Stimulated activated CD4-positive, alpha-beta T cell treated with anti-CD3 and anti-CD28 coated beads, Interleukin-2, amount 100 ng/mL, for 48 hours (primary cell): ENCODE measurements around the gene SRP68.

Experiments used
- DNase-seq, 2 donors: peaks; one replicate each; pipeline ENCODE4 v3.0.0-alpha.2; 2020

Gene SRP68

GRCh38 chr17:76017481-76018339, 54.6 kb downstream of the SRP68 start:
- DNase-seq = no peak

- DNase-seq = no peak
These were observed 57.4 kb downstream of the SRP68 start for GRCh38 chr17:76014925-76015261.

- peak; percentile 75 to 79 for DNase-seq
These were observed 58.0 kb downstream of the SRP68 start for GRCh38 chr17:76014100-76014924.

- no peak for DNase-seq
These were observed 58.9 kb downstream of the SRP68 start for GRCh38 chr17:76013377-76013932.

- no peak for DNase-seq
These were observed 60.4 kb downstream of the SRP68 start for GRCh38 chr17:76011951-76012350.

GRCh38 chr17:76009969-76010661, 62.2 kb downstream of the SRP68 start:
- no peak for DNase-seq

- DNase-seq = no peak
These were observed 62.9 kb downstream of the SRP68 start for GRCh38 chr17:76009447-76009846.

GRCh38 chr17:76008630-76009425, 63.5 kb downstream of the SRP68 start:
- DNase-seq = no peak

GRCh38 chr17:76008208-76008607, 64.1 kb downstream of the SRP68 start:
- DNase-seq = no peak

- DNase-seq = no peak
These were observed 64.5 kb downstream of the SRP68 start for GRCh38 chr17:76007850-76008165.

- no peak for DNase-seq
These were observed 65.0 kb downstream of the SRP68 start for GRCh38 chr17:76007131-76007849.

- DNase-seq = peak; percentile 91 to 92
These were observed 66.8 kb downstream of the SRP68 start for GRCh38 chr17:76005263-76006149.

GRCh38 chr17:76004750-76005262, 67.5 kb downstream of the SRP68 start:
- no peak for DNase-seq

GRCh38 chr17:76003915-76004314, 68.4 kb downstream of the SRP68 start:
- no peak for DNase-seq

GRCh38 chr17:76002100-76002499, 70.2 kb downstream of the SRP68 start:
- DNase-seq = no peak

GRCh38 chr17:76000755-76001521, 71.4 kb downstream of the SRP68 start, which contains the start of gene CDK3:
TSS of gene CDK3 (plus strand) at chr17:76000855. CDS start at chr17:76001426, 571 bp downstream.
- DNase-seq = no peak

GRCh38 chr17:76000016-76000754, 72.1 kb downstream of the SRP68 start:
- peak; percentile 75 to 76 for DNase-seq

GRCh38 chr17:75998327-75998795, 74.0 kb downstream of the SRP68 start:
- no peak for DNase-seq
